ENCODE results near the gene LRP1.

LRP1 gene

DNA sequence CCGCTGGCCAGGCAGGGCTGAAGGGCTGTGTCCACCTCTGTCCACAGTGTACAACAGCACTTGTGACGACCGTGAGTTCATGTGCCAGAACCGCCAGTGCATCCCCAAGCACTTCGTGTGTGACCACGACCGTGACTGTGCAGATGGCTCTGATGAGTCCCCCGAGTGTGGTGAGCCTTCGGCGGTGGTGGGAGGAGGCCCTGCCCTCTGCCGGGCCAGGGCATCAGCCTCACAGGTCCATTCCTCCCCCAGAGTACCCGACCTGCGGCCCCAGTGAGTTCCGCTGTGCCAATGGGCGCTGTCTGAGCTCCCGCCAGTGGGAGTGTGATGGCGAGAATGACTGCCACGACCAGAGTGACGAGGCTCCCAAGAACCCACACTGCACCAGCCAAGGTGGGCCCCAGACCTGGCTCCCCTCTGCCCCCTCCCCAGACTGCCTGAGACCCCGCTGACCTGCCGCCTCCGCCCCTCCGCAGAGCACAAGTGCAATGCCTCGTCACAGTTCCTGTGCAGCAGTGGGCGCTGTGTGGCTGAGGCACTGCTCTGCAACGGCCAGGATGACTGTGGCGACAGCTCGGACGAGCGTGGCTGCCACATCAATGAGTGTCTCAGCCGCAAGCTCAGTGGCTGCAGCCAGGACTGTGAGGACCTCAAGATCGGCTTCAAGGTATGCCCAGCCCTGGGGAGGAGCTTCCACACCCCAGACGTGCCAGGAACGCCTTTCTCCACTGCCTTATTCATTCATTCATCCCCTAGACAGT is 67.5 kb downstream of the LRP1 start:
- H3K27ac Mint-ChIP-seq = no peak overlapping the region
- no peaks in the 10 kb centered on the region for H3K27me3 Mint-ChIP-seq (ENCODE audit: low read depth)
- H3K4me3 Mint-ChIP-seq = no peak overlapping the region
- H3K36me3 Mint-ChIP-seq (ENCODE audit: low read depth) = no peaks in the 10 kb centered on the region
- no peaks in the 10 kb centered on the region for H3K4me1 Mint-ChIP-seq (ENCODE audit: low read depth)
- DNase-seq (ENCODE audit: low spot score) = no peak
- no peaks in the 10 kb centered on the region for H3K9me3 Mint-ChIP-seq

GRCh38 chr12:57196439-57196838 is 68.2 kb downstream of the LRP1 start:
- Mint-ChIP-seq H3K27ac (no peak overlapping the region), H3K4me1 (ENCODE audit: low read depth) (no peaks in the 10 kb centered on the region), H3K4me3 (no peak overlapping the region), H3K9me3 (no peaks in the 10 kb centered on the region), H3K36me3 (ENCODE audit: low read depth) (no peaks in the 10 kb centered on the region), H3K27me3 (ENCODE audit: low read depth) (no peaks in the 10 kb centered on the region)
- no peak for DNase-seq (ENCODE audit: low spot score)

DNA sequence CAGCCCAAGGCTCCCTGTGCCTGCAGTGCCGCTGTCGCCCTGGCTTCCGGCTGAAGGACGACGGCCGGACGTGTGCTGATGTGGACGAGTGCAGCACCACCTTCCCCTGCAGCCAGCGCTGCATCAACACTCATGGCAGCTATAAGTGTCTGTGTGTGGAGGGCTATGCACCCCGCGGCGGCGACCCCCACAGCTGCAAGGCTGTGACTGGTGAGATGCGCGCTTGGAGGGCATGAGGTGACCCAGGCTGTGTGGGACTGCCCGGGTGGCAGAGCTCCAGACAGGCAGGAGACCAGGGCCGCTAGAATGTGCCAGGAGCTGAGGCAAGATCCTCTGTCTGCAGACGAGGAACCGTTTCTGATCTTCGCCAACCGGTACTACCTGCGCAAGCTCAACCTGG is 68.7 kb downstream of the LRP1 start:
- no peaks in the 10 kb centered on the region for H3K27me3 Mint-ChIP-seq (ENCODE audit: low read depth)

GRCh38 chr12:57198329-57198728 is 70.0 kb downstream of the LRP1 start:
- DNase-seq (ENCODE audit: low spot score) = no peak
- Mint-ChIP-seq H3K9me3 (no peaks in the 10 kb centered on the region), H3K27ac (no peak overlapping the region), H3K36me3 (ENCODE audit: low read depth) (no peaks in the 10 kb centered on the region), H3K27me3 (ENCODE audit: low read depth) (no peaks in the 10 kb centered on the region), H3K4me1 (ENCODE audit: low read depth) (no peaks in the 10 kb centered on the region), H3K4me3 (no peak overlapping the region)

More for the DNA sequence above, 68.7 kb downstream of the LRP1 start:
- Mint-ChIP-seq H3K9me3 (no peaks in the 10 kb centered on the region), H3K27ac (no peak overlapping the region), H3K36me3 (ENCODE audit: low read depth) (no peaks in the 10 kb centered on the region), H3K4me3 (no peak overlapping the region), H3K4me1 (ENCODE audit: low read depth) (no peaks in the 10 kb centered on the region)
- no peak for DNase-seq (ENCODE audit: low spot score)

DNA sequence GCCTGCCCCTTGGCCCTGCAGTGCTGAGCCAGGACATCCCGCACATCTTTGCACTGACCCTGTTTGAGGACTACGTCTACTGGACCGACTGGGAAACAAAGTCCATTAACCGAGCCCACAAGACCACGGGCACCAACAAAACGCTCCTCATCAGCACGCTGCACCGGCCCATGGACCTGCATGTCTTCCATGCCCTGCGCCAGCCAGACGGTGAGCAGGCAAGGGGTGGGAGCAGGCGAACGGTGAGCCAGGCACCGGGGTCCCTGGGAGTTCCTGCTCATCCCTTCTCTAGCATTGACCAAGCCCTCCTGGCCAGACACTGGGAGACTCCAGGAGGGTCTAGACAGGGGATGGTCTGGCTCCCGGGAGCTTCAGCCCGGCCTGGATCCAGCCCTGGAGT is 70.9 kb downstream of the LRP1 start:
- H3K36me3 Mint-ChIP-seq (ENCODE audit: low read depth) = no peaks in the 10 kb centered on the region
- H3K27ac Mint-ChIP-seq = no peak overlapping the region
- H3K9me3 Mint-ChIP-seq = no peaks in the 10 kb centered on the region
- no peak for DNase-seq (ENCODE audit: low spot score)
- H3K4me3 Mint-ChIP-seq = no peak overlapping the region
- H3K27me3 Mint-ChIP-seq (ENCODE audit: low read depth) = no peaks in the 10 kb centered on the region
- H3K4me1 Mint-ChIP-seq (ENCODE audit: low read depth) = no peaks in the 10 kb centered on the region

DNA sequence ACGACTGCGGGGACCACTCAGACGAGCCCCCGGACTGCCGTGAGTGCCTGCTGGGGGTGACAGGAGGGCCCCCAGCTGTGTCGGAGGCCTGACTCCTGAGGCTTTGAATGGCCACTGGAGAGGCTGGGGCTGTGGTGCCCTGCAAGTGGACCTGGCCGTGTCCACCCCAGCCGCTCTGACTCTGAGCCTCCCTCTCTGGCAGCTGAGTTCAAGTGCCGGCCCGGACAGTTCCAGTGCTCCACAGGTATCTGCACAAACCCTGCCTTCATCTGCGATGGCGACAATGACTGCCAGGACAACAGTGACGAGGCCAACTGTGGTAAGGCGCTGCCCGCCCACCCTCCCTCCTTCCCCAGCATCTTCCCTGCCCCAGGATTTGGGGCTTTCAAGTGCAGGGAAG is 72.2 kb downstream of the LRP1 start:
- Mint-ChIP-seq H3K27me3 (ENCODE audit: low read depth) (no peaks in the 10 kb centered on the region), H3K27ac (no peak overlapping the region), H3K36me3 (ENCODE audit: low read depth) (no peaks in the 10 kb centered on the region), H3K4me1 (ENCODE audit: low read depth) (no peaks in the 10 kb centered on the region), H3K9me3 (no peaks in the 10 kb centered on the region), H3K4me3 (no peak overlapping the region)
- no peak for DNase-seq (ENCODE audit: low spot score)

- no peak for DNase-seq (ENCODE audit: low spot score)
- Mint-ChIP-seq H3K27ac (no peak overlapping the region), H3K27me3 (ENCODE audit: low read depth) (no peaks in the 10 kb centered on the region), H3K9me3 (no peaks in the 10 kb centered on the region), H3K4me1 (ENCODE audit: low read depth) (no peaks in the 10 kb centered on the region), H3K4me3 (no peak overlapping the region), H3K36me3 (ENCODE audit: low read depth) (no peaks in the 10 kb centered on the region)
Observed at GRCh38 chr12:57201219-57201618, 72.9 kb downstream of the LRP1 start.

- H3K27ac Mint-ChIP-seq = no peak overlapping the region
- no peaks in the 10 kb centered on the region for H3K27me3 Mint-ChIP-seq (ENCODE audit: low read depth)
- no peaks in the 10 kb centered on the region for H3K4me1 Mint-ChIP-seq (ENCODE audit: low read depth)
- H3K9me3 Mint-ChIP-seq = no peaks in the 10 kb centered on the region
- DNase-seq (ENCODE audit: low spot score) = no peak
- H3K36me3 Mint-ChIP-seq (ENCODE audit: low read depth) = no peaks in the 10 kb centered on the region
- H3K4me3 Mint-ChIP-seq = no peak overlapping the region
Observed at GRCh38 chr12:57201631-57202030, 73.3 kb downstream of the LRP1 start.

GRCh38 chr12:57202321-57202720 is 74.0 kb downstream of the LRP1 start:
- no peak overlapping the region for H3K4me3 Mint-ChIP-seq

DNA sequence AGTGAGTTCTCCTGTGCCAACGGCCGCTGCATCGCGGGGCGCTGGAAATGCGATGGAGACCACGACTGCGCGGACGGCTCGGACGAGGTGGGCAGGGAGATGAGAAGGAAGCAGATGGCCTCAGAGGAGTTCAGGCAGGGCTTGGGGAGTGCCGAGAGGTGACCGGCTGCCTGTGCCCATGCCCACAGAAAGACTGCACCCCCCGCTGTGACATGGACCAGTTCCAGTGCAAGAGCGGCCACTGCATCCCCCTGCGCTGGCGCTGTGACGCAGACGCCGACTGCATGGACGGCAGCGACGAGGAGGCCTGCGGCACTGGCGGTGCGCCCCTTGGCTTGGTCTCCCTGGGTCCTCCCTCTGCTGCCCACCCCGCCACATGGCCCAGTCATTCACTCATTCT is 74.9 kb downstream of the LRP1 start:
- no peaks in the 10 kb centered on the region for H3K36me3 Mint-ChIP-seq (ENCODE audit: low read depth)
- no peaks in the 10 kb centered on the region for H3K9me3 Mint-ChIP-seq
- no peak for DNase-seq (ENCODE audit: low spot score)
- no peaks in the 10 kb centered on the region for H3K27me3 Mint-ChIP-seq (ENCODE audit: low read depth)
- no peak overlapping the region for H3K27ac Mint-ChIP-seq
- H3K4me3 Mint-ChIP-seq = no peak overlapping the region
- no peaks in the 10 kb centered on the region for H3K4me1 Mint-ChIP-seq (ENCODE audit: low read depth)

More at GRCh38 chr12:57202321-57202720, 74.0 kb downstream of the LRP1 start:
- no peaks in the 10 kb centered on the region for H3K9me3 Mint-ChIP-seq
- no peak for DNase-seq (ENCODE audit: low spot score)
- no peaks in the 10 kb centered on the region for H3K36me3 Mint-ChIP-seq (ENCODE audit: low read depth)
- H3K4me1 Mint-ChIP-seq (ENCODE audit: low read depth) = no peaks in the 10 kb centered on the region
- H3K27me3 Mint-ChIP-seq (ENCODE audit: low read depth) = no peaks in the 10 kb centered on the region
- H3K27ac Mint-ChIP-seq = no peak overlapping the region

GRCh38 chr12:57203791-57204190 is 75.5 kb downstream of the LRP1 start:
- Mint-ChIP-seq H3K9me3 (no peaks in the 10 kb centered on the region), H3K27me3 (ENCODE audit: low read depth) (no peaks in the 10 kb centered on the region), H3K4me1 (ENCODE audit: low read depth) (no peaks in the 10 kb centered on the region), H3K36me3 (ENCODE audit: low read depth) (no peaks in the 10 kb centered on the region), H3K27ac (no peak overlapping the region), H3K4me3 (no peak overlapping the region)
- DNase-seq (ENCODE audit: low spot score) = no peak

GRCh38 chr12:57204454-57204853 is 76.2 kb downstream of the LRP1 start:
- no peak for DNase-seq (ENCODE audit: low spot score)
- H3K36me3 Mint-ChIP-seq (ENCODE audit: low read depth) = no peaks in the 10 kb centered on the region
- no peaks in the 10 kb centered on the region for H3K4me1 Mint-ChIP-seq (ENCODE audit: low read depth)
- H3K27me3 Mint-ChIP-seq (ENCODE audit: low read depth) = no peaks in the 10 kb centered on the region
- no peaks in the 10 kb centered on the region for H3K9me3 Mint-ChIP-seq
- H3K4me3 Mint-ChIP-seq = no peak overlapping the region
- H3K27ac Mint-ChIP-seq = no peak overlapping the region

DNA sequence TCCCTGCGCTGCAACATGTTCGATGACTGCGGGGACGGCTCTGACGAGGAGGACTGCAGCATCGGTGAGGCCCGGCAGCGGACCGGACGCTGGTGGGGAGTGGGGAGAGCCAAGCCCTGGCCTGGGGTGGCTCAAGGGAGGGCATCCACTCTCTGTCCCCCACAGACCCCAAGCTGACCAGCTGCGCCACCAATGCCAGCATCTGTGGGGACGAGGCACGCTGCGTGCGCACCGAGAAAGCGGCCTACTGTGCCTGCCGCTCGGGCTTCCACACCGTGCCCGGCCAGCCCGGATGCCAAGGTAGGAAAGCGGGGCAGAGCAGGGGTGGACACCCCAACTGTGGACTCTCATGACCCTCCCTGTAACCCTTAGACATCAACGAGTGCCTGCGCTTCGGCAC is 76.9 kb downstream of the LRP1 start:
- H3K36me3 Mint-ChIP-seq (ENCODE audit: low read depth) = no peaks in the 10 kb centered on the region
- H3K27ac Mint-ChIP-seq = no peak overlapping the region
- H3K9me3 Mint-ChIP-seq = no peaks in the 10 kb centered on the region
- DNase-seq (ENCODE audit: low spot score) = no peak
- no peak overlapping the region for H3K4me3 Mint-ChIP-seq
- H3K27me3 Mint-ChIP-seq (ENCODE audit: low read depth) = no peaks in the 10 kb centered on the region
- H3K4me1 Mint-ChIP-seq (ENCODE audit: low read depth) = no peaks in the 10 kb centered on the region

- H3K27ac Mint-ChIP-seq = no peak overlapping the region
- no peaks in the 10 kb centered on the region for H3K9me3 Mint-ChIP-seq
- no peaks in the 10 kb centered on the region for H3K27me3 Mint-ChIP-seq (ENCODE audit: low read depth)
- no peaks in the 10 kb centered on the region for H3K36me3 Mint-ChIP-seq (ENCODE audit: low read depth)
- DNase-seq (ENCODE audit: low spot score) = no peak
- H3K4me3 Mint-ChIP-seq = no peak overlapping the region
- no peaks in the 10 kb centered on the region for H3K4me1 Mint-ChIP-seq (ENCODE audit: low read depth)
Observed at GRCh38 chr12:57205931-57206330, 77.6 kb downstream of the LRP1 start.
